Keratinocyte (primary cell): ENCODE data around the gene ITPR1. TPM values are rescaled to one million over a fixed set of nuclear protein-coding genes. Genes with fewer than 3 reads are reported as not detected.

Source experiments
- DNase-seq: peaks from one replicate; pipeline ENCODE4 v3.0.0-alpha.2; 2011; ENCODE audit warnings: low read depth, missing footprints, low spot score
- FAIRE-seq: peaks from 2 replicates; lab custom pipeline; 2011; peaks lifted over from hg19 to GRCh38; lab: Jason Lieb, UNC
- H2AFZ ChIP-seq: 2 replicates; pipeline ENCODE4 v1.6.0; 2012; ENCODE audit warnings: low read length, control low read depth, inconsistent platforms; ENCODE audit not compliant: control insufficient read depth
- H3K27ac ChIP-seq: 2 replicates; pipeline ENCODE4 v1.5.1; 2011; ENCODE audit warnings: low read length; ENCODE audit not compliant: control insufficient read depth, insufficient read depth
- H3K27me3 ChIP-seq: 3 replicates; pipeline ENCODE4 v1.6.0; 2011; ENCODE audit warnings: low read length; ENCODE audit not compliant: control insufficient read depth, insufficient read depth; ENCODE audit errors: extremely low read depth
- H3K36me3 ChIP-seq, 2 experiments: 2 replicates in 1 of 2; 3 replicates in 1 of 2; pipeline ENCODE4 v1.5.1; 2011; ENCODE audit warnings: low read length in 2 of 2, mild to moderate bottlenecking in 1 of 2; ENCODE audit not compliant: control insufficient read depth in 2 of 2, insufficient read depth in 2 of 2; ENCODE audit errors: extremely low read depth in 1 of 2
- H3K4me1 ChIP-seq: 3 replicates; pipeline ENCODE4 v1.5.1; 2011; ENCODE audit warnings: low read length; ENCODE audit not compliant: control insufficient read depth, insufficient read depth; ENCODE audit errors: extremely low read depth
- H3K4me2 ChIP-seq: 3 replicates; pipeline ENCODE4 v1.6.0; 2011; ENCODE audit warnings: low read depth, low read length; ENCODE audit not compliant: control insufficient read depth, insufficient read depth; ENCODE audit errors: extremely low read depth
- H3K4me3 ChIP-seq, 3 experiments: fragments of 200-600 bp in 1 of 3; sonication (generic) in 1 of 3; 2 replicates in 2 of 3; 3 replicates in 1 of 3; pipeline ENCODE4 v1.5.1; 2011 to 2016; ENCODE audit warnings: low read length in 3 of 3, mild to moderate bottlenecking in 3 of 3, control low read depth in 2 of 3, inconsistent platforms in 1 of 3, low read depth in 1 of 3, mixed read lengths in 1 of 3, mixed run types in 1 of 3, moderate library complexity in 1 of 3; ENCODE audit not compliant: control insufficient read depth in 2 of 3, insufficient read depth in 2 of 3; ENCODE audit errors: extremely low read depth in 1 of 3
- H3K79me2 ChIP-seq: 2 replicates; pipeline ENCODE4 v1.6.0; 2012; ENCODE audit warnings: low read length; ENCODE audit not compliant: control insufficient read depth, insufficient read depth
- H3K9ac ChIP-seq: 3 replicates; pipeline ENCODE4 v1.6.0; 2011; ENCODE audit warnings: low read length; ENCODE audit not compliant: control insufficient read depth, insufficient read depth; ENCODE audit errors: extremely low read depth
- H3K9me1 ChIP-seq: 3 replicates; pipeline ENCODE4 v1.6.0; 2011; ENCODE audit warnings: low read length; ENCODE audit not compliant: control insufficient read depth, insufficient read depth; ENCODE audit errors: extremely low read depth
- H3K9me3 ChIP-seq: 2 replicates; pipeline ENCODE4 v1.5.1; 2012; ENCODE audit warnings: low read depth, low read length; ENCODE audit not compliant: control insufficient read depth
- H4K20me1 ChIP-seq: 3 replicates; pipeline ENCODE4 v1.6.0; 2011; ENCODE audit warnings: low read length; ENCODE audit not compliant: control insufficient read depth, insufficient read depth; ENCODE audit errors: extremely low read depth
- CTCF ChIP-seq, 3 experiments: IDR thresholded peaks in 1 of 3; conservative IDR thresholded peaks in 1 of 3; optimal IDR thresholded peaks in 1 of 3; 2 replicates in 2 of 3; 3 replicates in 1 of 3; pipeline versions ENCODE3 to v1.5.1; 2011; ENCODE audit warnings: low read length in 3 of 3, mild to moderate bottlenecking in 3 of 3, moderate library complexity in 2 of 3, control low read depth in 1 of 3, inconsistent platforms in 1 of 3; ENCODE audit not compliant: insufficient read depth in 2 of 3; ENCODE audit errors: extremely low read depth in 1 of 3
- EZH2 ChIP-seq: IDR thresholded peaks from one replicate; pipeline ENCODE4 v1.6.1; 2012; ENCODE audit warnings: inconsistent platforms, mild to moderate bottlenecking, low read length, moderate library complexity
- dilution Hi-C: fragments of 300-500 bp; cut with MboI; formaldehyde crosslinking; loops from one replicate; pipeline ENCODE4 v1.7.0; 2020; ENCODE audit warnings: low sequenced_read_pairs; ENCODE audit not compliant: extremely low pct_ligation_motif_present
- polyA plus RNA-seq, 5 experiments: library from polyadenylated mRNA; depleted of rRNA in 3 of 5; stranded (reverse) in 3 of 5; stranded (forward) in 1 of 5; unstranded in 1 of 5; fragments of >200 nt; gene quantifications; 1 replicate in 1 of 5; 2 replicates in 3 of 5; 3 replicates in 1 of 5; pipeline versions ENCODE4 v1.2.1 to v1.2.3, GENCODE V29; 2011 to 2012; ENCODE audit warnings: missing spikeins in 2 of 5, low read depth in 1 of 5, low replicate concordance in 1 of 5

ITPR1 gene
- polyA plus RNA-seq, 1 donor (not counting 4 experiments of a cell fraction or from before 2014, with no cell fraction given) = 3.5 TPM

DNA sequence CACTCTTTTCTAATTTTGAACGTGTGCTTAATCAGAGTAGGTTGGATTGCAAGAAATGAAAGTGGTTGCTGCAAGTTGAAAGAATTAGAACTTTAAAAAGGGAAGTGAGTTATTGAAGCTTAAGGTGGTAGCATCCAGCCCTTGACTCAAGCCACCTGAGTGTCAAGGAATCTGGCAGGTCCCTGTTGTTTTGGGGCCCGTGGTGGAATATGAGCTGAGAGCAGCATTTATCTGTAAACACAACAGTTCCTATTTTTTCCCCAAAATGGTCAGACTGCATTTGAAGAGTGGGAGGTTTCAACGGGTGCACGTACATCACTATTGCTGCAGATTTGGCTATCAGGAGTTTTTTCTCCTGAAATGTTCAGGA, 1.7 kb downstream of the ITPR1 start:
- H3K27ac ChIP-seq = no peak overlapping the region
- TF ChIP-seq EZH2 = no peak
- TF ChIP-seq CTCF (optimal IDR thresholded peaks at IDR 0.05 in 1 of 3, IDR thresholded peaks at IDR 0.05 in 1 of 3, conservative IDR thresholded peaks at IDR 0.05 in 1 of 3; ENCODE audit: extremely low read depth in 1 of 3, insufficient read depth in 2 of 3, low read length in 3 of 3) = no peak
- H4K20me1 ChIP-seq = no peaks in the 10 kb centered on the region
- FAIRE-seq (no peak), DNase-seq (no peak)
- H3K4me3 ChIP-seq = no peak overlapping the region
- H2AFZ ChIP-seq = no peak overlapping the region
- no peak overlapping the region for H3K4me2 ChIP-seq
- no peaks in the 10 kb centered on the region for H3K9me1 ChIP-seq
- no peaks in the 10 kb centered on the region for H3K27me3 ChIP-seq
- H3K9ac ChIP-seq = no peak overlapping the region
- H3K79me2 ChIP-seq = no peaks in the 10 kb centered on the region
- dilution Hi-C loops = no loop called here
- peaks cover 16% of the 10 kb centered on the region for H3K4me1 ChIP-seq
- H3K9me3 ChIP-seq = no peaks in the 10 kb centered on the region
- H3K36me3 ChIP-seq = no peaks in the 10 kb centered on the region

GRCh38 chr3:4495294-4496086, 2.3 kb downstream of the ITPR1 start:
- no peak for FAIRE-seq
- Histone ChIP-seq H3K27me3 (no peaks in the 10 kb centered on the region), H4K20me1 (no peaks in the 10 kb centered on the region), H3K36me3 (no peaks in the 10 kb centered on the region), H3K9ac (no peak overlapping the region), H3K79me2 (no peaks in the 10 kb centered on the region), H3K9me1 (no peaks in the 10 kb centered on the region), H3K4me1 (peaks cover 16% of the 10 kb centered on the region), H3K4me2 (no peak overlapping the region), H3K4me3 (no peak overlapping the region), H2AFZ (no peak overlapping the region), H3K27ac (no peak overlapping the region), H3K9me3 (no peaks in the 10 kb centered on the region)
- DNase-seq = no peak
- dilution Hi-C loops = no loop called here
- TF ChIP-seq EZH2 = no peak
- TF ChIP-seq CTCF (optimal IDR thresholded peaks at IDR 0.05 in 1 of 3, IDR thresholded peaks at IDR 0.05 in 1 of 3, conservative IDR thresholded peaks at IDR 0.05 in 1 of 3; ENCODE audit: extremely low read depth in 1 of 3, insufficient read depth in 2 of 3, low read length in 3 of 3) = no peak
